ENCODE measurements around the gene HKDC1. TPM values are rescaled to one million over a fixed set of nuclear protein-coding genes. Genes with fewer than 3 reads are reported as not detected.

HKDC1 gene
- total RNA-seq, 1 experiment from 2014 or later: 0.68 TPM

GRCh38 chr10:69234447-69234846 lies 14.3 kb downstream of the HKDC1 start:
- no peaks in the 10 kb centered on the region for H3K36me3 Mint-ChIP-seq (ENCODE audit: insufficient read depth, unreplicated experiment)
- no TSS peak for BruUV-seq (replicated peaks)
- H3K27me3 Mint-ChIP-seq (ENCODE audit: insufficient read depth, unreplicated experiment): no peaks in the 10 kb centered on the region
- no peak overlapping the region for H3K27ac Mint-ChIP-seq (ENCODE audit: low read depth, unreplicated experiment)
- H3K4me1 Mint-ChIP-seq (ENCODE audit: insufficient read depth, unreplicated experiment): peaks cover 15% of the 10 kb centered on the region
- H3K9me3 Mint-ChIP-seq (ENCODE audit: unreplicated experiment): no peaks in the 10 kb centered on the region
- H3K4me3 Mint-ChIP-seq (ENCODE audit: unreplicated experiment): no peak overlapping the region
- DNase-seq (ENCODE audit: unreplicated experiment): no peak
- ChIA-PET POLR2A (interaction anchor here (0.6 to 2.6 kb wide), 4 partner anchors 85 to 712 kb away, joined by 3 to 11 read pairs (median 6); no protein-coding TSS in a partner anchor), CTCF (interaction anchor here (0.6 to 8.3 kb wide), 5 partner anchors 9 to 158 kb away, joined by 3 to 106 read pairs (median 4); no protein-coding TSS in a partner anchor)
- TF ChIP-seq, protein P1, sequence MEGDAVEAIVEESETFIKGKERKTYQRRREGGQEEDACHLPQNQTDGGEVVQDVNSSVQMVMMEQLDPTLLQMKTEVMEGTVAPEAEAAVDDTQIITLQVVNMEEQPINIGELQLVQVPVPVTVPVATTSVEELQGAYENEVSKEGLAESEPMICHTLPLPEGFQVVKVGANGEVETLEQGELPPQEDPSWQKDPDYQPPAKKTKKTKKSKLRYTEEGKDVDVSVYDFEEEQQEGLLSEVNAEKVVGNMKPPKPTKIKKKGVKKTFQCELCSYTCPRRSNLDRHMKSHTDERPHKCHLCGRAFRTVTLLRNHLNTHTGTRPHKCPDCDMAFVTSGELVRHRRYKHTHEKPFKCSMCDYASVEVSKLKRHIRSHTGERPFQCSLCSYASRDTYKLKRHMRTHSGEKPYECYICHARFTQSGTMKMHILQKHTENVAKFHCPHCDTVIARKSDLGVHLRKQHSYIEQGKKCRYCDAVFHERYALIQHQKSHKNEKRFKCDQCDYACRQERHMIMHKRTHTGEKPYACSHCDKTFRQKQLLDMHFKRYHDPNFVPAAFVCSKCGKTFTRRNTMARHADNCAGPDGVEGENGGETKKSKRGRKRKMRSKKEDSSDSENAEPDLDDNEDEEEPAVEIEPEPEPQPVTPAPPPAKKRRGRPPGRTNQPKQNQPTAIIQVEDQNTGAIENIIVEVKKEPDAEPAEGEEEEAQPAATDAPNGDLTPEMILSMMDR (IDR thresholded peaks at IDR 0.05; ENCODE audit: unreplicated experiment): no peak
- intact Hi-C loops (cut with micrococcal nuclease): no loop called here

DNA sequence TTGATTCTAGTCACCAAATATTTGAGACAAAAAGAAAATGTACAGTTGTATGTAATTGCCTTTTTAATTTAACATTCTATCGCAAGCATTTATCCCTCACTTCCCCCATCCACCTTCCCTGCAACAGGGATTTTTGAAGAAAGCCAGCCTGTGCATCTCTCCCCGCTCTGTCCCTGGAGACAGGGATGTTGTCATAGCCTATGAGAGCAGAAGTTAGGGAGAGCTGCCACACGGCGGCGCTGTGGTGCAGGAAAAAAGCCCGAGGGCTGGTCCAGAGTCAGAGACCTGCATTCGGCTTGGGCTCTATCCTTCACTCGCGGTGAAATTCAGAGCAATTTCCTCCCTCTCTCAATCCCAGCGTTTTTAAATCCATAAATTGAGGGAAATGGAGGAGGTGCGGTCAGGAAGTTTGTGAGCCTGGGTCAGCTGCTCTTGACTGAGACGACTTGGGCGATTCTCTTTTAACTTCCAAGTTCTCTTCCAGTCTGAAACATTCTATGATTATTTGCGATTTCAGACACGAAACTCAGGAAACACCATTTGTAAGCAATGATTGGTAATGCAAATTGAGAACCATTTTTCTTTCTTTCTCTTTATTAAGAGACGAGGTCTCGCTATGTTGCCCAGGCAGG lies 17.5 kb downstream of the HKDC1 start:
- H3K9me3 Mint-ChIP-seq (ENCODE audit: unreplicated experiment): no peaks in the 10 kb centered on the region
- no peaks in the 10 kb centered on the region for H3K27me3 Mint-ChIP-seq (ENCODE audit: insufficient read depth, unreplicated experiment)
- DNase-seq (ENCODE audit: unreplicated experiment): peak; percentile 83
- ChIA-PET POLR2A (interaction anchor here (1.1 to 3.9 kb wide), 5 partner anchors 80 to 160 kb away, joined by 3 to 36 read pairs (median 4); no protein-coding TSS in a partner anchor), CTCF (interaction anchor here (0.5 to 8.3 kb wide), 18 partner anchors 9 to 244 kb away, joined by 3 to 106 read pairs (median 4); no protein-coding TSS in a partner anchor)
- peaks cover 23% of the 10 kb centered on the region for H3K4me1 Mint-ChIP-seq (ENCODE audit: insufficient read depth, unreplicated experiment)
- intact Hi-C loops (cut with micrococcal nuclease): loop anchor here (1.0 to 2.0 kb wide), 3 partner anchors 81 to 171 kb away; no protein-coding TSS in a partner anchor
- TF ChIP-seq, protein P1 (IDR thresholded peaks at IDR 0.05; ENCODE audit: unreplicated experiment): peak; percentile 89
- no TSS peak for BruUV-seq (replicated peaks)
- H3K36me3 Mint-ChIP-seq (ENCODE audit: insufficient read depth, unreplicated experiment): no peaks in the 10 kb centered on the region
- no peak overlapping the region for H3K27ac Mint-ChIP-seq (ENCODE audit: low read depth, unreplicated experiment)
- no peak overlapping the region for H3K4me3 Mint-ChIP-seq (ENCODE audit: unreplicated experiment)

DNA sequence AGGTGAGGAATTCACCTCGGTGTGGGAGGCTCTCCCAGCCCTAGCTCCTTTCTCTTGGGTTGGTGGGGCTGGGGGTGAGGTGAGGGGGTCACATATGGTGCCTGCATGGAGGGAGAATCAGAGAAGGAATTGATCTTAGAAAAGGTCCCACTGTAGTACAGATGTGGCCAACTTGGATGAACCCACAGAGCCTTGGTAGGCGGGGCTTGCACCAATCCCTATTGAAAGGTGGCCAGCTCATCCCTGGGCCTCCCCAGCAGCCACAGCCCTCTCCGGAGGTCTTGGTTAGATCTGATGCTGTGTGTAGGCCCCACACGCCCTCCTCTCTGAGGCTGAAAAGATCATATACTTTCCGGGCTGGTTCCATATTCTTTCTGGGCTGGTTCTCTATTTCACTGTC lies 19.0 kb downstream of the HKDC1 start:
- H3K4me3 Mint-ChIP-seq (ENCODE audit: unreplicated experiment): no peak overlapping the region
- intact Hi-C loops (cut with micrococcal nuclease): no loop called here
- no TSS peak for BruUV-seq (replicated peaks)
- H3K27me3 Mint-ChIP-seq (ENCODE audit: insufficient read depth, unreplicated experiment): no peaks in the 10 kb centered on the region
- ChIA-PET POLR2A (interaction anchor here (0.8 to 3.9 kb wide), 8 partner anchors 80 to 169 kb away, joined by 3 to 36 read pairs (median 4); no protein-coding TSS in a partner anchor), CTCF (interaction anchor here (0.7 to 8.3 kb wide), 17 partner anchors 9 to 273 kb away, joined by 3 to 106 read pairs (median 4); no protein-coding TSS in a partner anchor)
- H3K9me3 Mint-ChIP-seq (ENCODE audit: unreplicated experiment): no peaks in the 10 kb centered on the region
- TF ChIP-seq, protein P1 (IDR thresholded peaks at IDR 0.05; ENCODE audit: unreplicated experiment): no peak
- no peak for DNase-seq (ENCODE audit: unreplicated experiment)
- H3K27ac Mint-ChIP-seq (ENCODE audit: low read depth, unreplicated experiment): no peak overlapping the region
- no peaks in the 10 kb centered on the region for H3K36me3 Mint-ChIP-seq (ENCODE audit: insufficient read depth, unreplicated experiment)
- peaks cover 16% of the 10 kb centered on the region for H3K4me1 Mint-ChIP-seq (ENCODE audit: insufficient read depth, unreplicated experiment)

DNA sequence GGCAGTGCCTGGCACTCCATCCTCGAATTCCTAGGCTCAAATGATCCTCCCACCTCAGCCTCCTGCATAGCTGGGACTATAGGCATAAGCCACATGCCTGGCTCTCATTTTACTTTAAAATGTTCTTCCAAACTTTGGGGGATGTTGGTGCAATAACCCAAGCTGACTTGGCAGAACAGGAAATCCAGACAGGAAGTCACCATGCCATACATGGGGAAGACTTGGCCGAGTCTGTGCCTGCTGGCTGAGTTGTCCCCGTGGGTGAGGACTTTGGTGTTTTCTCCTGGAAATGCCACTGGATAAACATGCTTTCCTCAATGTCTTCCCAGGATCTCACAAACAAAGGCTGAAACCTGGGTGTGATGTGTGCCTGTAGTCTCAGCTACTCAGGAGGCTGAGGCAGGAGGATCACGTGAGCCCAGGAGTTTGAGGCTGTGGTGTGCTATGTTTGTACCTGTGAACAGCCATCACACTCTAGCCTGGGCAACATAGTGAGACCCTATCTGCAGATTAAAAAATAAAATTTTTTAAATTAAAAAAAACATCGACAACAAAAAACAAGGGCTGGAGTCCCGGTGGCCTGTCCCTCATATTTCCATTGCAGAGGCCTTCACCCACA lies 19.8 kb downstream of the HKDC1 start:
- intact Hi-C loops (cut with micrococcal nuclease): no loop called here
- no peaks in the 10 kb centered on the region for H3K9me3 Mint-ChIP-seq (ENCODE audit: unreplicated experiment)
- DNase-seq (ENCODE audit: unreplicated experiment): peak; percentile 53
- no peak overlapping the region for H3K27ac Mint-ChIP-seq (ENCODE audit: low read depth, unreplicated experiment)
- H3K4me1 Mint-ChIP-seq (ENCODE audit: insufficient read depth, unreplicated experiment): peaks cover 16% of the 10 kb centered on the region
- TF ChIP-seq, protein P1 (IDR thresholded peaks at IDR 0.05; ENCODE audit: unreplicated experiment): no peak
- BruUV-seq (replicated peaks): no TSS peak
- no peak overlapping the region for H3K4me3 Mint-ChIP-seq (ENCODE audit: unreplicated experiment)
- POLR2A ChIA-PET: interaction anchor here (0.5 to 3.9 kb wide), 7 partner anchors 79 to 169 kb away, joined by 3 to 36 read pairs (median 5); no protein-coding TSS in a partner anchor
- no peaks in the 10 kb centered on the region for H3K27me3 Mint-ChIP-seq (ENCODE audit: insufficient read depth, unreplicated experiment)
- H3K36me3 Mint-ChIP-seq (ENCODE audit: insufficient read depth, unreplicated experiment): no peaks in the 10 kb centered on the region
- CTCF ChIA-PET: interaction anchor here (0.6 to 8.3 kb wide), 8 partner anchors 78 to 165 kb away, joined by 3 to 106 read pairs (median 6); no protein-coding TSS in a partner anchor

Measured in MCF 10A (cell line).